Neural progenitor cell (in vitro differentiated cells): ENCODE data around the gene OIP5. TPM values are rescaled to one million over a fixed set of nuclear protein-coding genes. Genes with fewer than 3 reads are reported as not detected.

Experiments
- DNase-seq: peaks from one replicate; pipeline ENCODE4 v3.0.0-alpha.2; 2016; ENCODE audit warnings: low spot score
- H2AFZ ChIP-seq: fragments of 200-600 bp; sonication (generic); replicated peaks from 2 replicates; pipeline ENCODE4 v1.6.1; 2016; ENCODE audit warnings: antibody characterized with exemption
- H3F3A ChIP-seq: fragments of 200-600 bp; sonication (generic); 2 replicates; pipeline ENCODE4 v1.6.1; 2016; ENCODE audit warnings: antibody characterized with exemption, low read depth
- H3K27ac ChIP-seq: fragments of 200-600 bp; sonication (generic); 2 replicates; pipeline ENCODE4 v1.5.1; 2016; ENCODE audit warnings: mild to moderate bottlenecking
- H3K27me3 ChIP-seq: fragments of 200-600 bp; sonication (generic); 2 replicates; pipeline ENCODE4 v1.6.1; 2016; ENCODE audit warnings: mild to moderate bottlenecking, moderate library complexity
- H3K36me3 ChIP-seq: fragments of 200-600 bp; sonication (generic); 2 replicates; pipeline ENCODE4 v1.5.1; 2016
- H3K4me1 ChIP-seq: fragments of 200-600 bp; sonication (generic); 2 replicates; pipeline ENCODE4 v1.6.1; 2016; ENCODE audit warnings: mixed run types
- H3K4me2 ChIP-seq: fragments of 200-600 bp; sonication (generic); 2 replicates; pipeline ENCODE4 v1.6.1; 2016
- H3K4me3 ChIP-seq: fragments of 200-600 bp; sonication (generic); 2 replicates; pipeline ENCODE4 v1.5.1; 2016
- H3K79me2 ChIP-seq: fragments of 200-600 bp; sonication (generic); 2 replicates; pipeline ENCODE4 v1.6.1; 2016; ENCODE audit warnings: low read depth
- H3K9ac ChIP-seq: fragments of 200-600 bp; sonication (generic); 2 replicates; pipeline ENCODE4 v1.6.1; 2016
- H3K9me3 ChIP-seq: fragments of 200-600 bp; sonication (generic); 2 replicates; pipeline ENCODE4 v1.5.1; 2016; ENCODE audit warnings: low read depth
- H4K20me1 ChIP-seq: fragments of 200-600 bp; sonication (generic); 2 replicates; pipeline ENCODE4 v1.6.1; 2016; ENCODE audit warnings: low read depth
- H3K27ac Mint-ChIP-seq: 3 replicates; pipeline ENCODE4 v1.8.0; 2021; ENCODE audit warnings: mixed read lengths
- H3K27me3 Mint-ChIP-seq: 2 replicates; pipeline ENCODE4 v1.8.0; 2022; ENCODE audit warnings: low read depth, mild to moderate bottlenecking, inconsistent platforms, moderate library complexity, mixed read lengths; ENCODE audit not compliant: insufficient read depth
- H3K36me3 Mint-ChIP-seq: 3 replicates; pipeline ENCODE4 v1.8.0; 2021; ENCODE audit warnings: mixed read lengths
- H3K4me1 Mint-ChIP-seq: 3 replicates; pipeline ENCODE4 v1.8.0; 2021; ENCODE audit warnings: mixed read lengths
- H3K4me3 Mint-ChIP-seq: 3 replicates; pipeline ENCODE4 v1.8.0; 2021; ENCODE audit warnings: mild to moderate bottlenecking, moderate library complexity, mixed read lengths
- H3K9me3 Mint-ChIP-seq: 3 replicates; pipeline ENCODE4 v1.8.0; 2020; ENCODE audit warnings: mixed read lengths
- CTCF ChIP-seq: fragments of 200-600 bp; sonication (generic); IDR thresholded peaks from 2 replicates; pipeline ENCODE4 v1.5.1; 2017; ENCODE audit warnings: antibody characterized with exemption, mild to moderate bottlenecking
- EZH2 ChIP-seq: fragments of 200-600 bp; sonication (generic); IDR thresholded peaks from 2 replicates; pipeline ENCODE4 v1.6.1; 2017; ENCODE audit warnings: antibody characterized with exemption, mild to moderate bottlenecking, moderate library complexity
- EZH2phosphoT487 ChIP-seq: fragments of 200-600 bp; sonication (generic); IDR thresholded peaks from 2 replicates; pipeline ENCODE4 v1.6.1; 2017; ENCODE audit warnings: antibody characterized with exemption
- total RNA-seq: library from RNA; depleted of rRNA; stranded (reverse); fragments of >200 nt; gene quantifications from 2 replicates; pipeline ENCODE4 v1.2.3, GENCODE V29; 2015; ENCODE audit warnings: low replicate concordance

OIP5 gene
- total RNA-seq, 1 donor from 2014 or later: 70.2 TPM

GRCh38 chr15:41354371-41354770 lies 22.0 kb upstream of the OIP5 start:
- Histone ChIP-seq H3K9me3 (no peaks in the 10 kb centered on the region), H3K27me3 (no peaks in the 10 kb centered on the region), H3F3A (peaks cover 9% of the 10 kb centered on the region), H3K79me2 (no peaks in the 10 kb centered on the region), H4K20me1 (no peaks in the 10 kb centered on the region), H3K4me1 (no peaks in the 10 kb centered on the region), H3K36me3 (peaks cover 53% of the 10 kb centered on the region), H3K27ac (no peak overlapping the region), H3K4me2 (no peak overlapping the region), H3K4me3 (no peak overlapping the region), H2AFZ (no peak overlapping the region), H3K9ac (no peak overlapping the region)
- TF ChIP-seq CTCF (no peak), EZH2 (no peak), EZH2phosphoT487 (no peak)
- Mint-ChIP-seq H3K27me3 (no peaks in the 10 kb centered on the region), H3K4me3 (no peak overlapping the region), H3K27ac (no peak overlapping the region), H3K4me1 (no peaks in the 10 kb centered on the region), H3K36me3 (peaks cover 48% of the 10 kb centered on the region), H3K9me3 (no peaks in the 10 kb centered on the region)
- no peak for DNase-seq

GRCh38 chr15:41350057-41350717 lies 17.8 kb upstream of the OIP5 start:
- Histone ChIP-seq H3K27me3 (no peaks in the 10 kb centered on the region), H3K79me2 (peaks cover 23% of the 10 kb centered on the region), H3F3A (peaks cover 8% of the 10 kb centered on the region), H3K4me1 (no peaks in the 10 kb centered on the region), H3K36me3 (peaks cover 46% of the 10 kb centered on the region), H4K20me1 (peaks cover 17% of the 10 kb centered on the region), H3K4me2 (no peak overlapping the region), H3K9ac (no peak overlapping the region), H2AFZ (no peak overlapping the region), H3K27ac (no peak overlapping the region), H3K9me3 (no peaks in the 10 kb centered on the region), H3K4me3 (no peak overlapping the region)
- Mint-ChIP-seq H3K4me3 (no peak overlapping the region), H3K27me3 (peaks cover 4% of the 10 kb centered on the region), H3K27ac (no peak overlapping the region), H3K9me3 (no peaks in the 10 kb centered on the region), H3K4me1 (no peaks in the 10 kb centered on the region), H3K36me3 (peaks cover 43% of the 10 kb centered on the region)
- DNase-seq: no peak
- TF ChIP-seq EZH2phosphoT487 (no peak), EZH2 (no peak), CTCF (no peak)

- Histone ChIP-seq H3F3A (peaks cover 16% of the 10 kb centered on the region), H3K9me3 (no peaks in the 10 kb centered on the region), H3K36me3 (peaks cover 48% of the 10 kb centered on the region), H2AFZ (no peak overlapping the region), H3K27ac (no peak overlapping the region), H3K27me3 (no peaks in the 10 kb centered on the region), H3K79me2 (peaks cover 52% of the 10 kb centered on the region), H3K4me1 (no peaks in the 10 kb centered on the region), H3K4me3 (no peak overlapping the region), H3K4me2 (no peak overlapping the region), H3K9ac (no peak overlapping the region), H4K20me1 (peaks cover 38% of the 10 kb centered on the region)
- Mint-ChIP-seq H3K36me3 (peaks cover 38% of the 10 kb centered on the region), H3K4me1 (no peaks in the 10 kb centered on the region), H3K9me3 (no peaks in the 10 kb centered on the region), H3K4me3 (no peak overlapping the region), H3K27me3 (peaks cover 4% of the 10 kb centered on the region), H3K27ac (no peak overlapping the region)
- TF ChIP-seq EZH2: no peak
- TF ChIP-seq EZH2phosphoT487: no peak
- no peak for TF ChIP-seq CTCF
- no peak for DNase-seq
Measured at GRCh38 chr15:41347236-41347635, 14.8 kb upstream of the OIP5 start.
